Measurements from ENCODE around the gene GFRA4. TPM values are rescaled to one million over a fixed set of nuclear protein-coding genes. Genes with fewer than 3 reads are reported as not detected.

GFRA4 gene
- total RNA-seq, 5 donors from 2014 or later (not counting 1 experiment from before 2014, with no cell fraction given): not detected

DNA sequence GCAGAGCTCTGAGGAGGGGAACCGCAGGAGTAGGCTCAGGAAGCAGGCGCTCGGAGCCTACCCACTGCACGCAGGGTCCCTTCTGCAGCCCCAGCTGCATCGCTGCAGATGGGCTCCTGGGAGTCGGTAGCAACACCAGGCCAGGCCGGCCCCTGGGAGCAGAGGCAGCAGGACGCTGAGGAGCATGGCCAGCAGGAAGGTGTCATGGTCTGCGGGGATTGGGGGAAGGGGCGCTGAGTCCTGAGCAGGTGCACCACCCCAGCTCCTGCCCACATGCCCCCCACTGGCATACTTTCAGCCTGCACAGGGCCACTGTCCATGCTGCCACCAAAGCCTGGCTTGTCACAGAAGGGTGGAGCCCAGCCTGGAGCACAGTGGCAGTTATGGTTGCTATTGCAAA, 7.7 kb upstream of the GFRA4 start:
- Mint-ChIP-seq H3K4me3 (no peak overlapping the region), H3K27me3 (peaks cover 32 to 54% of the 10 kb centered on the region in 2 donors), H3K9me3 (no peaks in the 10 kb centered on the region), H3K27ac (no peak overlapping the region), H3K36me3 (no peaks in the 10 kb centered on the region), H3K4me1 (peaks cover 7 to 23% (median 19%) of the 10 kb centered on the region in 3 donors)
- 66% methylated on average over 4 of the region's 10 CpGs for WGBS (ENCODE audit: insufficient coverage)
- DNase-seq (no peak), ATAC-seq (replicated peaks in 1 of 4) (no peak)
- CTCF ChIA-PET: interaction anchor here in 1 of 2 donors (0.5 kb wide), 1 partner anchor 548 kb away, joined by 6 read pairs; no protein-coding TSS in a partner anchor
- H3K4me3 ChIP-seq (ENCODE audit: control insufficient read depth in 1 of 2, extremely low read depth in 1 of 2, low read length in 1 of 2): no peak overlapping the region
- no peaks in the 10 kb centered on the region for H3K9me3 ChIP-seq
- no peaks in the 10 kb centered on the region for H3K36me3 ChIP-seq (ENCODE audit: control insufficient read depth in 2 of 2, extremely low read depth in 1 of 2, insufficient read depth in 1 of 2, low read length in 1 of 2)
- POLR2A ChIA-PET: interaction anchor here in 1 of 2 donors (0.5 kb wide), 1 partner anchor 1001 kb away, joined by 3 read pairs; no protein-coding TSS in a partner anchor
- no peak overlapping the region for H3K27ac ChIP-seq (ENCODE audit: low read length)
- peaks cover 6 to 88% of the 10 kb centered on the region in 2 experiments for H3K27me3 ChIP-seq (replicated peaks in 1 of 2; ENCODE audit: control insufficient read depth in 2 of 2, extremely low read depth in 1 of 2, insufficient read depth in 2 of 2, low read length in 1 of 2)
- H3K4me1 ChIP-seq (ENCODE audit: control insufficient read depth in 1 of 2, extremely low read depth in 1 of 2, insufficient read depth in 2 of 2, low read length in 2 of 2): peaks cover 2 to 29% of the 10 kb centered on the region in 2 experiments

- WGBS (ENCODE audit: insufficient coverage): 40% methylated on average over 6 of the region's 6 CpGs
- ChIA-PET CTCF (no interaction called here), POLR2A (interaction anchor here in 1 of 2 donors (0.5 kb wide), 1 partner anchor 1000 kb away, joined by 3 read pairs; no protein-coding TSS in a partner anchor)
- H3K4me1 ChIP-seq (ENCODE audit: control insufficient read depth in 1 of 2, extremely low read depth in 1 of 2, insufficient read depth in 2 of 2, low read length in 2 of 2): peaks cover 2 to 33% of the 10 kb centered on the region in 2 experiments
- H3K27me3 Mint-ChIP-seq: peaks cover 29 to 52% of the 10 kb centered on the region in 2 donors
- no peak overlapping the region for H3K4me3 ChIP-seq (ENCODE audit: control insufficient read depth in 1 of 2, extremely low read depth in 1 of 2, low read length in 1 of 2)
- H3K27ac Mint-ChIP-seq: no peak overlapping the region
- ATAC-seq (replicated peaks in 1 of 4) (no peak), DNase-seq (no peak)
- no peaks in the 10 kb centered on the region for H3K9me3 ChIP-seq
- H3K27me3 ChIP-seq (replicated peaks in 1 of 2; ENCODE audit: control insufficient read depth in 2 of 2, extremely low read depth in 1 of 2, insufficient read depth in 2 of 2, low read length in 1 of 2): peaks cover 6 to 84% of the 10 kb centered on the region in 2 experiments
- H3K4me1 Mint-ChIP-seq: peaks cover 12 to 27% (median 23%) of the 10 kb centered on the region in 3 donors
- no peaks in the 10 kb centered on the region for H3K36me3 ChIP-seq (ENCODE audit: control insufficient read depth in 2 of 2, extremely low read depth in 1 of 2, insufficient read depth in 1 of 2, low read length in 1 of 2)
- H3K4me3 Mint-ChIP-seq: no peak overlapping the region
- H3K27ac ChIP-seq (ENCODE audit: low read length): no peak overlapping the region
- H3K9me3 Mint-ChIP-seq: no peaks in the 10 kb centered on the region
- H3K36me3 Mint-ChIP-seq: no peaks in the 10 kb centered on the region
Measured at GRCh38 chr20:3670511-3670910, 7.3 kb upstream of the GFRA4 start.

DNA sequence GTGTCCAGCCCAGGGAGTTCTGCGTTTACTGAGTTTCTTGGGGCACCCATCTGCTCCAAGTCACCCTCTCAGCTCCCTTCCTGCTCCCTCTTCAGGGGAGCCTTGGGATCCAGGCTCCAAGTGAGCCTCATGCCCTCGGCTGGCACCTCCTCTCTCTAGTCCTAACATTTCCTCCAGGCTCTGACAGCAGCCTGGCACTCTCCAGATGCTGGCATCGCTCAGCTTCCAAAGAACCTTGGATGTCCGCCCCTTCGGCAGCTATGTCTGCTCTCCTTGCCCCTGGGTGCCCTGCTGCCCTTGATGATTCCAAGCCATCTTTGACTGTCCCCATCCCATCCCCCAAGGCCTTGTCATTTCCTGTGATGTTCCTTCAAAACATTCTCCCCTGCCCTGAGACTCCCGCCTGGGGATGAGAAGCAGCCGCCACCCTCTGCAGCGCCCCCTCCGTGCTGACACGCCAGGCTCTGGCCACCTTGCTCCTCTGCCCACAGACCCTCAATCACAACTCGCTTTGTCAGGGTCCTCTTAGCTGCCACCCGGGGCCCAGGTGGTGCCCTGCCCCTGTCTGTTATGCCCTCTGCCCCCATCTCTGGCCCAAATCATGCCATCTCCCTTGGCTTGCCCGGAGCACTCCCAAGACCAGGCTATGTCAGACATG, 6.6 kb upstream of the GFRA4 start:
- DNase-seq: no peak
- Histone ChIP-seq H3K4me3 (ENCODE audit: control insufficient read depth in 1 of 2, extremely low read depth in 1 of 2, low read length in 1 of 2) (no peak overlapping the region), H3K4me1 (ENCODE audit: control insufficient read depth in 1 of 2, extremely low read depth in 1 of 2, insufficient read depth in 2 of 2, low read length in 2 of 2) (peaks cover 2 to 40% of the 10 kb centered on the region in 2 experiments), H3K9me3 (no peaks in the 10 kb centered on the region), H3K27me3 (replicated peaks in 1 of 2; ENCODE audit: control insufficient read depth in 2 of 2, extremely low read depth in 1 of 2, insufficient read depth in 2 of 2, low read length in 1 of 2) (peaks cover 4 to 77% of the 10 kb centered on the region in 2 experiments), H3K36me3 (ENCODE audit: control insufficient read depth in 2 of 2, extremely low read depth in 1 of 2, insufficient read depth in 1 of 2, low read length in 1 of 2) (no peaks in the 10 kb centered on the region), H3K27ac (ENCODE audit: low read length) (no peak overlapping the region)
- ChIA-PET CTCF (no interaction called here), POLR2A (interaction anchor here in 1 of 2 donors (0.6 kb wide), 1 partner anchor 1461 kb away, joined by 6 read pairs; no protein-coding TSS in a partner anchor)
- peaks cover 13 to 34% (median 27%) of the 10 kb centered on the region in 3 donors for H3K4me1 Mint-ChIP-seq
- peaks cover 22 to 48% of the 10 kb centered on the region in 2 donors for H3K27me3 Mint-ChIP-seq
- no peaks in the 10 kb centered on the region for H3K9me3 Mint-ChIP-seq
- no peak for ATAC-seq (replicated peaks in 1 of 4)
- no peak overlapping the region for H3K27ac Mint-ChIP-seq
- WGBS (ENCODE audit: insufficient coverage): 88% methylated on average over 9 of the region's 13 CpGs
- no peaks in the 10 kb centered on the region for H3K36me3 Mint-ChIP-seq
- H3K4me3 Mint-ChIP-seq: no peak overlapping the region

GRCh38 chr20:3667434-3668037, 4.3 kb upstream of the GFRA4 start:
- no peak for DNase-seq
- POLR2A ChIA-PET: no interaction called here
- Histone ChIP-seq H3K27me3 (replicated peaks in 1 of 2; ENCODE audit: control insufficient read depth in 2 of 2, extremely low read depth in 1 of 2, insufficient read depth in 2 of 2, low read length in 1 of 2) (peaks cover 5 to 71% of the 10 kb centered on the region in 2 experiments), H3K4me1 (ENCODE audit: control insufficient read depth in 1 of 2, extremely low read depth in 1 of 2, insufficient read depth in 2 of 2, low read length in 2 of 2) (peaks cover 2 to 37% of the 10 kb centered on the region in 2 experiments), H3K36me3 (ENCODE audit: control insufficient read depth in 2 of 2, extremely low read depth in 1 of 2, insufficient read depth in 1 of 2, low read length in 1 of 2) (no peaks in the 10 kb centered on the region), H3K4me3 (ENCODE audit: control insufficient read depth in 1 of 2, extremely low read depth in 1 of 2, low read length in 1 of 2) (no peak overlapping the region), H3K9me3 (no peaks in the 10 kb centered on the region), H3K27ac (ENCODE audit: low read length) (no peak overlapping the region)
- H3K36me3 Mint-ChIP-seq: no peaks in the 10 kb centered on the region
- no peaks in the 10 kb centered on the region for H3K9me3 Mint-ChIP-seq
- H3K4me1 Mint-ChIP-seq: peaks cover 13 to 34% (median 25%) of the 10 kb centered on the region in 3 donors
- peak overlapping the region in 1 of 3 donors; percentile 47 for H3K4me3 Mint-ChIP-seq
- no peak for ATAC-seq (replicated peaks in 1 of 4)
- CTCF ChIA-PET: no interaction called here
- peaks cover 21 to 43% of the 10 kb centered on the region in 2 donors for H3K27me3 Mint-ChIP-seq
- WGBS (ENCODE audit: insufficient coverage): 83% methylated on average over 5 of the region's 8 CpGs
- H3K27ac Mint-ChIP-seq: no peak overlapping the region

GRCh38 chr20:3663858-3664257, 659 bp upstream of the GFRA4 start:
- H3K9me3 Mint-ChIP-seq: no peaks in the 10 kb centered on the region
- H3K4me3 Mint-ChIP-seq: no peak overlapping the region
- ChIA-PET POLR2A (no interaction called here), CTCF (no interaction called here)
- peaks cover 13 to 38% (median 28%) of the 10 kb centered on the region in 3 donors for H3K4me1 Mint-ChIP-seq
- no peak overlapping the region for H3K27ac ChIP-seq (ENCODE audit: low read length)
- 54% methylated on average over 1 of the region's 2 CpGs for WGBS (ENCODE audit: insufficient coverage)
- no peaks in the 10 kb centered on the region for H3K9me3 ChIP-seq
- H3K36me3 Mint-ChIP-seq: no peaks in the 10 kb centered on the region
- peaks cover 25 to 36% of the 10 kb centered on the region in 2 donors for H3K27me3 Mint-ChIP-seq
- ATAC-seq (replicated peaks in 1 of 4) (no peak), DNase-seq (no peak)
- no peak overlapping the region for H3K27ac Mint-ChIP-seq
- no peaks in the 10 kb centered on the region for H3K36me3 ChIP-seq (ENCODE audit: control insufficient read depth in 2 of 2, extremely low read depth in 1 of 2, insufficient read depth in 1 of 2, low read length in 1 of 2)
- peaks cover 2 to 35% of the 10 kb centered on the region in 2 experiments for H3K4me1 ChIP-seq (ENCODE audit: control insufficient read depth in 1 of 2, extremely low read depth in 1 of 2, insufficient read depth in 2 of 2, low read length in 2 of 2)
- peaks cover 5 to 66% of the 10 kb centered on the region in 2 experiments for H3K27me3 ChIP-seq (replicated peaks in 1 of 2; ENCODE audit: control insufficient read depth in 2 of 2, extremely low read depth in 1 of 2, insufficient read depth in 2 of 2, low read length in 1 of 2)
- no peak overlapping the region for H3K4me3 ChIP-seq (ENCODE audit: control insufficient read depth in 1 of 2, extremely low read depth in 1 of 2, low read length in 1 of 2)

GRCh38 chr20:3661814-3662665, 1.2 kb downstream of the GFRA4 start:
- Mint-ChIP-seq H3K4me1 (peaks cover 13 to 35% (median 25%) of the 10 kb centered on the region in 3 donors), H3K9me3 (no peaks in the 10 kb centered on the region), H3K4me3 (peak overlapping the region in 1 of 3 donors; percentile 64), H3K36me3 (no peaks in the 10 kb centered on the region), H3K27me3 (peaks cover 27 to 49% of the 10 kb centered on the region in 2 donors), H3K27ac (peak overlapping the region in 1 of 2 donors; percentile 36)
- DNase-seq: no peak
- peaks cover 5 to 66% of the 10 kb centered on the region in 2 experiments for H3K27me3 ChIP-seq (replicated peaks in 1 of 2; ENCODE audit: control insufficient read depth in 2 of 2, extremely low read depth in 1 of 2, insufficient read depth in 2 of 2, low read length in 1 of 2)
- H3K9me3 ChIP-seq: no peaks in the 10 kb centered on the region
- ChIA-PET POLR2A (no interaction called here), CTCF (no interaction called here)
- no peak overlapping the region for H3K27ac ChIP-seq (ENCODE audit: low read length)
- no peaks in the 10 kb centered on the region for H3K36me3 ChIP-seq (ENCODE audit: control insufficient read depth in 2 of 2, extremely low read depth in 1 of 2, insufficient read depth in 1 of 2, low read length in 1 of 2)
- H3K4me1 ChIP-seq (ENCODE audit: control insufficient read depth in 1 of 2, extremely low read depth in 1 of 2, insufficient read depth in 2 of 2, low read length in 2 of 2): peaks cover 2 to 30% of the 10 kb centered on the region in 2 experiments
- no peak overlapping the region for H3K4me3 ChIP-seq (ENCODE audit: control insufficient read depth in 1 of 2, extremely low read depth in 1 of 2, low read length in 1 of 2)
- no peak for ATAC-seq (replicated peaks in 1 of 4)
- WGBS (ENCODE audit: insufficient coverage): 83% methylated on average over 5 of the region's 12 CpGs
